Nucleus accumbens (tissue), 56 donors: ENCODE data around the gene TNFAIP8L3.
A peak's percentile ranks its signal among the peaks of the same experiment; 100 is the strongest.

Experiments
- DNase-seq, 56 donors: peaks; one replicate each; lab custom pipeline; 2025; lab: John Stamatoyannopoulos, UW

TNFAIP8L3 gene

DNA sequence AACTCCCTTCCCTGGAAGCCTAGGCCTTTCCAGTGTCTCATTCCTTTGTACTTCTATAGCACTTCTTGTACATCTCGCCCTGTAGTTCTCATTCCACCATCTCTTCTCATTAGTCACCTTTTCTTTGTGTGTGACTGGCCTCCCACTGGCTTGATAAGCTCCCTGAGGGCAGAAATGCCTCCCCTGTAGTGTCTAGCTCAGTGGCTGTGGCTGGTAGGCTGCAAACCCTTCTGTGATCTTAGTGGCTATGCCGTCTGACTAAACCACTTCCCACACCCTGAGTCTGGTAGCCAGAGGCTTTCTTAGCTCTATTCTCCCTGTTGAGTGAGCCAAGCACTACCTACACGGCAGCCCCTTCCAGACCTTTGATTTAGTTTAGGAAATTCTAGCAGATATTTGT, 24.4 kb upstream of the TNFAIP8L3 start:
- no peak for DNase-seq

DNA sequence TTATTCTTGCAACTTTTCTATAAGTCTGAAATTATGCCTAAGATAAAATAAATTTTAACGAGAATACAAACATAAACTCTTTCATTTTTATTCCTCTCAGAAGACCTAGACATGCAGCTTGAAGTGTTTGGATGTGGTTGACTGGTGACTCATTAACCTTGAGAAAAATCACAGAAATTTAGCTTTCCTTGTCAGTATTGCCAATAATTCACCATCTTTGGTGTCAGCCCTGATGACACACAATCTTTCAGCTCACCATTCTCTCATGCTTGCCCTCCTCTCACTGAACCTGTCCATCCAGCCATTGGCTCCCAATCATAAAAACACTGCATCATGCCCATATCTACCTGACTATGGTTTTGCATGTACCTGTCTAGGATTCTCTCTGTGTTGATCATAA, 22.6 kb upstream of the TNFAIP8L3 start:
- no peak for DNase-seq

DNA sequence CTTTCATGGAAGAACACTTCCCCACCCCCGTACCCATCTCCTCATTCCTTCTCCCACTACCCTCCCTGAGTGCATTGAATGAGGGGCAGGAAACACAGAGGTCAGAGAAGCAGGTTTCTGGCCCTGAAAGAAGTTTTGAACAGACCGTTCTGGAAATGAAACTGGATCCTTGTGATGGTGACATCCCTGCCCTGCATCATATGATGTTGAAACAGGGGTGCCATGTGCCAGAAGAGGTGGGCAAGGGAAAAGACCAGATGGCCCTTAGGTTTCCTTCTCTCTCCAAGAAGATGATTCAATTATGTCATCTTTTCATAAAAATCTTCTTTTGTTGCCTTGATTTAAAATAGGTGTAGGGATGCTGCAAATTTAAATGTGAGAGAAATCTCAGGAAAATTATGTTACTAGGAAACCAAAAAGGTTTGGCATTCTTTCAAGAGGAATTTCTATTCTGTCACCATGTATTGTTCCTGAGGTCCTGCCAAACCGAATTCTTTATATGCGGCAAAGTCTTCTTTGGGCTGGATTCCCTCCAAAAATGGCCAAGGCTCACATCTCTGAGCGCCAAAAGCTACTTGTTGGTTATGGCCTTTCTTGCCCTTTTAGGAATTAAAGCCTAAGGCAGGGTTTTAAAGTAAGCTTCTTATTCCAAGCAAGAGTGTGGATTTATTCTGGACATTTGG, 19.9 kb upstream of the TNFAIP8L3 start:
- DNase-seq: no peak

DNA sequence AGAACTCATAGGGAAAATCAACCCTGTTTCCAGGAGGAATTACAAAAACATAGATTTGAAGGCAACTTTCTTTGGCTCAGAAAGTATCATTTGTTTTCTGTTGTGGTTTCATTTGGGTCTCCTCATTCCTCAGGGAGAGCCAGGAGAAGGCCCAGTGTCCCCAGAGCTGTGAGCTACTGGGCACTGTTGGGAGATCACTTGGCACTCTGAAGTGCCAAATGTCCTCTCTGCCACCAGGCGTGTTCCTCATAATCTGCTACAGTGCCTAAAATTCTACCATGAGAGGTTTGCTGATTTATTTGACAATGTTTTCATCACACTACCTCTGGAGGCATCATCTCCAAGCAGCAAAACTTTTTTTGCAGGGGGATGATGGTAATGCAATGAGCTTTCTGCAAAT, 17.4 kb upstream of the TNFAIP8L3 start:
- DNase-seq: no peak

DNA sequence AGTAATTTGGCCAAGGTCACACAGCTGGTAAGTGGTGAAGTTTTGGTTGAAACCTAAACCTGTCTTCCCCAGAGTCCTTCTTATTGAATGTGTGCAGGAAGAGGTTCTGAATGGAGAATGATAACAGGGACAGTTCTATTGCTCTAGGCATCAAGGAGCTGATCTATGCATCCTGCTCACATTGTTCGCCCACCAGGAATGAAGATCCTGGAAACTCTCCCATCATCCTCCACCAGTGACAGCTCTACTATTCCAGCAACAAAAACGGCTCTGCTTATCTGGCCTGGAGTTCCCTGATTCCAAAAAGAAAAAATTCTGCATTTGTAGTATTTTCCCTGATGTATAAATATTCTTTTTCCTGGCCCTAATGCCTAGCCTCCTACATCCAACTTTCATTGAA, 16.4 kb upstream of the TNFAIP8L3 start:
- no peak for DNase-seq

DNA sequence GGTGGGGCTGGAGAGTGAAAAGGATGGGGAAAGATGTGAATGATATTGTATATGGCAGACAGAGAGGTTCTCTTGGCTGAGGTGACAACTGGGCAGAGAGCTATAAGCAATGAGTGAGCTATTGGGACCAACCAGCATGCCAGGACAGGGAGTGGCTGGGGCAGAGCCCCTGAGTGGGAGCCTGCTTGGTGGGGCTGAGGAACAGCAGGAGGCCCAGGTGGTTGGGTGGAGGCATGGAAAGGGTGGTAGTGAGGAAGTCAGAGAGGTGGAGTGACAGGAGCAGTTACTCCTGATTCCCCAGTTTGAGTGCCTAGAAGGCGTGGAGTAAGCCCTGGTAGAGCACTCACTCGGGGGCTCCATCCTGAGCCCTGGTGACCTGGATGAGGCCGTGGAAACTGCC, 15.5 kb upstream of the TNFAIP8L3 start:
- DNase-seq: no peak

DNA sequence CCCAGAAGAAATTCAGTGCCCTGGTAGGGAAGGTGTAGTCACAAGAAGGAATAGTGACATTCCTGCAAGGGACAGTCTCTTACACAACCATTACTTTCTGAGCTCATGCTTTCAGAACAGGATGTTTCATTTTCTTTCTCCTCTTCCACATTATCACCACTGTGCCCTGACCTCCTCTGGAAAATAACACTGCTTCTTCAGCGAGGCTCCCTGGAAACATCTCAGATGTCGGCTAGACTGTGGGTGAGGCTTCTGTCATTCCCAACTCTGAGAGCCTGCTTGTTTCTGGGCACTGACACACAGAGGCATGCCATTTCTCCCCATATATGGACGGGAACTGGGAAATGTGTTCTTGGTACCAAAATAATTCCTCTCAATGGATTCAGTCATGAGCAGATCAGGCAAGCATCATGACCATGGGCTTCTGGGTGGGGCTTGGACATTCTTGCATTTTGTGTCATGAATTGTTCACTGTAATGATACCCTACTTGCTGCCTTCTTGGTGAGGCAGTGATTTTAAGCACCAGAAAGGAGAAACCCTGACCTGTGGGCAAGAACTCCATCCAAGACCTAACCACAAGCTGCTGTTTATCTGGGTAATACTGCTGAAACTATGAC, 14.3 kb upstream of the TNFAIP8L3 start:
- no peak for DNase-seq

DNA sequence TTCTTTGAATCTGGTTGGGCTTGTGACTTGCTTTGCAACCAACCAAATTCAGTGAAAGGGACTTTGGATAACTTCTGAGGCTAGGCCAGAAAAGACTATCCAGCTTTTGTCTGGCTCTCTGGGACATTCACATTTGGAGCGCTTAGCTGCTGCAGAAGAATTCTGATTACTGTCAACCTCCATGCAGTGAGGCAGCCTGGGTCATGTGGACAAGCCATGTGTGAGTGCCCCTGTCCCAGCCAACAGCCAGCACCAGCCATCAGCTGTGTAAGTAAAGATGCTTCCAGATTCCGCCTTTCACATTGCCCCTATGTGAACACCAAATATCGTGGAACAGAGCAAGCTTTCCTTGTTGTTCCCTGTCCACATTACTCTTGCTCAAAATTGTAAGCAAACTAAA, 12.9 kb upstream of the TNFAIP8L3 start:
- peak in 2 of 56 donors; percentile 11 to 14 for DNase-seq

DNA sequence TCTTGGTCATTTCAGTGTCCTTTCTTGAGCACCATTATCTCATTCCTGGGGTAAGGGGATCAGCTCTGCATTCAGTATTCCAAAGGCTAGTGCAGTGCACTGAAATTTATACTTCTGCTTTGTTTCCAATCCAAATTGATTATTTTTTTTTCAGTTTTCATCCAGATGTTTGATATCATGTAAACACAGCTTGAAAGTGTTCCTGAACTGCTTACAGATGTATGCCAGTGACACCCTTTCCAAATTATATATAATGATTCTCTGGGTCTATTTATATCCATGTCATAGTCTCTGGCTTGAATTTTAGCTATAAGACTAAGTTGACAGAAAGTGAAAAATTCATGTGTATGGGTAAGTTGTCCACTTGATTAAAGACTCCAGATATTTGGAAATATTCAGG, 11.8 kb upstream of the TNFAIP8L3 start:
- no peak for DNase-seq

DNA sequence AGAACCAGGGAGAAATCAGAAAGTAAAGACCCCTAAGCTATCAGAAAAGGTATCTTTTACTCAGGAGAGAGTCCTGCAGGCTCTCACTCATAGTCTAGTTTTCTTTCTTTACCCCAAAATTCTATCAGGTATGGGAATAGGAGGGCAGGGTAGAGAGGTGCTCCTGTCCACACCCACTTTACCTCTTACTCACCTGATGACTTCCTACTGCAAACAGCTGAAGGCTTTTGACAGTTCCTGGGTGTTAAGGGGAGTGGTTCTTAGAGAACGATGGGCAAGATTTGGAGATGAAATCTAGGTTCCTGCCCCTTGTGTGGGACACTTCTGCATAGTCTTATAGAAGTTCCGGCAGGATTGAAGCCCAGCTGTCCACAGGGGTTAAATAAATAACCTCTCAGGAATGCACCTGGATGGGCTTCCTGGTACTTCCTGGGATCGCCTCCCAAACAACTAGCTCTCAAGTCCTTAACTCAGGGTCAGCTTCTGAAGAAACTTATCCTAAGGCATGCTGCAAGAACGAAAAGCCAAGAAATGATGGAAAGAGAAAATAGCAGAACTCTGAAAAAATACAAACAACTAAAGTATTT, 10.8 kb upstream of the TNFAIP8L3 start:
- DNase-seq: no peak

DNA sequence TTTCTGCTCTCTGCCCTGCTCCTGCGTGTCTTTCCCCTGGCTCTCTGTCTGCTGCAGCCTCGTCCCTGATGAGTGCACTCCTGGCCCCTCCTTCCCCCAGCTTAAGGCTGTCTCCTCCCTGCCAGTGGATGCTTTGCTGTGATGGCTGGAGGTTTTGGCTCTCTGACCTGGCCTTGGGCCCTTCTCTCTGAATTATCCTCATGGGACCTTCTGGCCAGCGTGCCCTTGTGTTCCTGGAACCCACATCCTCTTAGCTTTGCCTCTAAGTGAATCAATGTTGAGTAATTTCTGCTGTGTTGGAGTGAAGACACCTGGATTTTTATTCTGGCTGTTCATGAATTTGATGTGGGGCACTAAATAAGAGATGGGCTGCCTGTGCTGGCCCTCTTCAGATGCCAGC, 9.8 kb upstream of the TNFAIP8L3 start:
- no peak for DNase-seq

DNA sequence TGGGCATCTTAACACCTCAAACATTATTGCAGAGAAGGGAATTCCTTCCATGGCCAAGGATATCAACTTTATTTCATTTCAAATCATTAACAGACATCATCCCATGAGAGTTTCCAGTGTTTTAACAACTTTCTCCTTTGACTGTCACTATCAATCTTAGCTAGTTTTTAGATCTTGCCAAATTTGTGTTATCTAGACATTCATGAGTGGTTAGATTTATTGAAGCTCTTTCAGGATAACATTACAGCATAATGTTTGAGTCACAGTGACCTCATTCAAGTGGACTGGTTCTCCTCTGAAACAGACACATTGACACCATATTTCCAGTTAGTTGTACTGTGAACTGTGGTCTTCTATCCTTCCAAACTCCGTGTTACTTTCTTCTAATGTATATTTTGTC, 8.6 kb upstream of the TNFAIP8L3 start:
- no peak for DNase-seq

DNA sequence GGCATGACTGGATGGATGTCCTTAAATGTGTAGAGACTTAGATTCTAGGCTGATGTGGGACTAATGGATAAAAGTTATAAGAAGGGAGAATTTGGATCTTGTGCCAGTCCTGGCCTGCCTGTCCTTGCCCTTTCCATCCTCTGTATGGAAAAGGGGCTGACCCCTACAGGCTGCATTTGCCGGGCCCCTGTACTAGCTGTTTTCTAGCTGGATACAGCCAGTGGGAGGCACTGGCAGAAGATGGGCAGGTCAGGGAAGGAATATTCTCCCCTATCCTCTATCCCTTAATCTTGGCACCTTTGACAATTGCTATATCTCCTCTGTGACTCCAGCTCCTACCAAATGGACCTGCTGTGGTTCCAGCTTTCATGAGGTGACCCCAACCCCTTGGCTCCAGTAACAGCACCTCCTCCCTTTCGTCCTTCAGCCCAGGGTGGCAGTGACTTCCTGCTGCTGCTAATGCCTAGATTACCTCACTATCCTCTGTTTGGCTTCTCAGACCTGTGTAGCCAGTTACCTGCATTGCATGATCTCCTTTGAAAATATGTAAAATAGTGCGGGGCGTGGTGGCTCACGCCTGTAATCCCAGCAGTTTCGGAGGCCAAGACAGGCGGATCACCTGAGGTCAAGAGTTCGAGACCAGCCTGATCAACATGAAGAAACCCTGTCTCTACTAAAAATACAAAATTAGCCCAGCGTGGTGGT, 6.2 kb upstream of the TNFAIP8L3 start:
- no peak for DNase-seq

DNA sequence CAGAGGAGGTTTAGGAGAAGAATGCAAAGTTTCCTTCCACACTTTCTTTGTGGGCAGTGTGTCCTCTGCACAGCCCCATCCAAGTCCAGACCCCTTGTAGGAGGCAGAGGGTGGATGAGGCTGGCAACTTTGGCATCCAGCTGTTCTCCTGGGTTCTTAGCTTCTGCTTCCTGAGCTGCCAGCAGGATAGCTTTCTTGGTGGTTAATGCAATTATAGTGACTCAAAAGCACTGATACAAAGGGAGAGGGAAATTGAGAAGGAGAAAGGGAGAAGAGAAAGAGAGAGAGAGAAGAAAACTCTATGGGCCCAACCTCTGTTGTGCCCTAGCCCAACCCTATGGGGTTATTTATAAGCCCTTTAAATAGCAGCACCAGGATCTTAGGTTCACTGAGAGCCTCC, 4.5 kb upstream of the TNFAIP8L3 start:
- no peak for DNase-seq

DNA sequence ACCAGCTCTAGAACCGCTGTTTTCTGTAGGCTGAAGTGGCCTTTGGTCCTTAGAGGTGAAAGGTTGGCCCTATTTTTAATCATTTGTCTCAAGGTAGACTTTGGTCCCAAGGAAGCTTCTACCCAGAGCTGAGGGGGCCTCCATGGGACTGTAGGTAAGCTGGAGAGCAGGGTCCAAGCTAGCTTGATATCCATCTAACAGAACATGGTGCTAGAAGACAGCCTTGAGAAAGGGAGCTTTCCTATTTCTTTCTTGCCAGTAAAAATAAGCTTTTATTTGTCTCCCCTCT, 3.6 kb upstream of the TNFAIP8L3 start:
- DNase-seq: no peak

DNA sequence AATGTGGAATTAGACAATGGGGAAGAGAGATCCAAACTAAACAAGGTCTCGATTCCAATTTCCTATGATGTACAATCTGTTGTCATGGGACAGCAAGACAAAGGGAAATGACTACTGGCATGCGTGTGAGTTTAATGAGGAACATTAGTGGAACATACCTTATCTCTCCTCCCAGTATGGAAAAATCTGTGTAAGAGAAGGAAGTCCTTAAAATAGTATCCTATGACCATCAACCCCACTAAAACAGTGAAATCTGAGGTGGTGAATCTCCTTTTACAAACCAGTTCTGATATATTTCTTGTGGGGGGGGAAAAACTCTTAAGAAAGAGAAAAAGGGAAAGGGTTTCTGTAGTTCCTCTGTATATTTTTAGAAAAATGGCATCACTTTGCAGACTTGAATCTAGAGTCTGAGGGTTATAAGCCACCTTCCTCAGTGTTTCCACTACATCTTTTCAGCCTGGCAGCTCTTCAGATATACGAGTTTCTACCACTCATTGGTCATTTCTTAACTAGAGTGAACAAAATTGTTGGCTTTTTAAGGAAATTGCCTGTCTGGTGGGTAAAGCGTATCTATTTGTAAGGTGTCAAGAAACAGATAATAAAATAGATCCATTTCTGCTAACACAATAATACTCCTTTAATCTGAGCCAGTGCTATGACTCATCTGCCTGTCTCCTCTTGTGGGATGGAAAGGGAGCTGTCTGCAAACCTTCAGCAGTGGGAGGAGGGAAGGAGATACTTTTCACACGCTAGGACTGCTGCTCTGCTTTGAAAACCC, 3.0 kb upstream of the TNFAIP8L3 start:
- peak in 4 of 56 donors; percentile 13 to 33 (median 24) for DNase-seq

DNA sequence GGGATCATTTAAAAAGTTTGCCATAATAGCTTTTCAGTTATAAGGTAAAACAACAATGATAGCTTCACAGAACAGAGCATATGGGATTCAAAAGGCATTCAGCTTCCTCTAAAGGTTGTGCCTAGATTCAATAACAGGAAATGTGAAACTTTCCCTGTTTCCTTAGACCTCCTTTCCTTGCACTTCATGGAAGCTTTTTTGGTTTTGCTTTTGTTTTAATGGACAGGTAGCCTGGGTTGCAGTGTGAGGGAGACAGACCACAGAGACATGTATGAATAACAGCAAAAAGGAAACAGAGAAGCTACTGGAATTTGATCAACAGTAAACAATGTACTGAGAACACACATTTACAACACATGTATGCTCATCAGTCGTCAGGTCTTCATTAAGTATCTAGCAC, 2.3 kb upstream of the TNFAIP8L3 start:
- DNase-seq: no peak

DNA sequence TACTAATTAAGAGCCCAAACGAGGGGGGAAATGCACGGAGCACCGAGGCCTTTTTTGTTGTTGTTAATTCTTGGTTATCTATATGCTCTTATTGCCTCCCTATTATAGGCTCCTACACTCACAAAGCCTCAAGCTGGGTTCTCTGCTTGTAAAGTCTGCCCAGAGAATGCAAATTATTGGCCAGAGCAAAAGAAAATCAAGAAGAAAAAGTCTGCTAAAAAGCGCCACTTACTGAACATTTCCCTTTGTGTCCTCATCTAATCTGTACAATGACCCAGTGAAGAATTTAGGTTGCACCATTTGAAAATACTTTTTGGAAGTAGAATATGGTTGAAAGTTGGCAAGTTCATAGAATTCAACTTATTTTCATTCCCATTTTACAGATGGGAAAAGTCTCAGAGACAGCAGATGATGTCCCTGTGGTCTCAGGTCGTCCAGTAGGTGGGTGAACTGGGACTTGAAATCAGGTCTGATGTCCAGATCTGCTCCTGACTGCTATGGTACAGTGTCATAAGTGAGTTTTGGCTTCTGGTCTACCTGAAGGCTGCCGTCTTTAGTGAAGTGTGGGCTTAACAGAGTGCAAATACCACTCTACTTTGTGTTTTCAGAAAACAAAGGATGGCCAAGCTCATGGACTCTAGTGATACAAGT, 1.1 kb upstream of the TNFAIP8L3 start:
- no peak for DNase-seq

DNA sequence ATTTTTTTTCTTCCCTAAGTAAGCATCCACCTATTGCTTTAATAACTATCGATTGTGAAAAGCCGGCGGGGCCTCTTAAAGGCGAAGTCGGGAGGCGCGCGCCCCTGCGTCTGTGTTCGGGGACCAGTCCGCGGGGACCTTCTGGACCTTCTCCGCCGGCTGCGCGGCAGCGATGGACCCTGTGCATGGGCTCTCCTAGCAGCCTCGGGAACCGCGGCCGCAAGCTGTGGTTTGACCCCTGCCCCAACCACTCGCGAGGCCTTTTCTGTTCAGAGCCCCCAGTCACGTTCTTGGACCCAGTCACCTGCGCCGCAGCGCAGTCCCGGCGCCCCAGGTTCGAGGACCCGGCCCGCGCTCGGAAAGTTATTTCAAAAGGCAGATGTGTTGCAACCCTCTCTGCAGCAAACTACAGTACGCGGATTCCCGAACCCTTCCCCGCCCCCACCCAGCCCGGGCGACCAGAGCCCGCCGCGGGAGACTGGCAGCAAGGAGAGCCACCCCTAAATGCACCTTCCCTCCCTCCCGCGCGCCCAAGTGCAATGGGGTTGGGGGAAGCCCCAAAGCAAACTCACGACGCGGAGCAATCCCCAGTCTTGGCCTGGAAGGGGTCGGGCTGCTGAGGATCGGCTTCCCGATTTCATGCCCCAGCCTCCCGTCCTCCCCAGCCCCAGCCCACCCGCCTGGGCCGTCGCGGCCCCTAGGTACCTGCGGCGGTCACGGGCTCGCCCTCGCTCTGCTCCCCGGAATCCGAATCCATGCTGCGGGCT, 684 bp downstream of the TNFAIP8L3 start:
- peak in 16 of 56 donors; percentile 11 to 66 (median 34) for DNase-seq

DNA sequence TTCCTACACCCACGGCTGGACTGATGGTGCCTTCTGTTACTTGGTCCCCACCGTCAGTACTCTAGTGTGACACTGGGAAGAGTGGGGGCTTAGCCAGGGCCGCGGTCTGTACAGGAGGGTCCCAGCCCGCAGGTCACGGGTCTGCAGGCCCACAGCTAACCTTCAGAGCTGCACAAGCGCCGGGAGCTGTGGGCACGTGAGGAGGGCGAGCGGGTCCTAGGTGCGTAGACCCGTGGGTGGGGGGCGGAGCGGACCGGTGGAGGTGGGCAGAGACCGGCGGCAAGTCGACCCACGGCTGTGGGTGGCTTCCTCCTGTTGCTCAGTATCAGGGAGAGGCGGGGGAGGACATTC, 1.2 kb downstream of the TNFAIP8L3 start:
- peak in 3 of 56 donors; percentile 31 to 65 (median 53) for DNase-seq
